Activated T-cell treated with anti-CD3 and anti-CD28 coated beads, Interleukin-2, amount 50 U/mL, for 24 hours (primary cell): ENCODE data around the gene SEPHS1.
A peak's percentile ranks its signal among the peaks of the same experiment; 100 is the strongest.

ENCODE experiments used
- DNase-seq: peaks from one replicate; pipeline ENCODE4 v3.0.0-alpha.2; 2020
- H3K27ac Mint-ChIP-seq: 2 replicates; pipeline ENCODE4 v1.8.0; 2020; ENCODE audit warnings: mild to moderate bottlenecking, mixed read lengths
- H3K27me3 Mint-ChIP-seq: 2 replicates; pipeline ENCODE4 v1.8.0; 2020; ENCODE audit warnings: mixed read lengths
- H3K36me3 Mint-ChIP-seq: 2 replicates; pipeline ENCODE4 v1.8.0; 2020; ENCODE audit warnings: low read depth, mixed read lengths
- H3K4me1 Mint-ChIP-seq: 2 replicates; pipeline ENCODE4 v1.8.0; 2020; ENCODE audit warnings: low read depth, mixed read lengths
- H3K4me3 Mint-ChIP-seq: 2 replicates; pipeline ENCODE4 v1.8.0; 2020; ENCODE audit warnings: mild to moderate bottlenecking, moderate library complexity, mixed read lengths
- H3K9me3 Mint-ChIP-seq: 2 replicates; pipeline ENCODE4 v1.8.0; 2020; ENCODE audit warnings: mixed read lengths

Gene SEPHS1

GRCh38 chr10:13376297-13376696 is 28.2 kb upstream of the SEPHS1 start:
- Mint-ChIP-seq H3K27me3 (peaks cover 25% of the 10 kb centered on the region), H3K4me3 (no peak overlapping the region), H3K36me3 (no peaks in the 10 kb centered on the region), H3K27ac (no peak overlapping the region), H3K9me3 (no peaks in the 10 kb centered on the region), H3K4me1 (no peaks in the 10 kb centered on the region)
- no peak for DNase-seq

GRCh38 chr10:13375791-13376190 is 27.7 kb upstream of the SEPHS1 start:
- H3K9me3 Mint-ChIP-seq, result no peaks in the 10 kb centered on the region
- no peaks in the 10 kb centered on the region for H3K36me3 Mint-ChIP-seq
- H3K27ac Mint-ChIP-seq, result no peak overlapping the region
- DNase-seq, result no peak
- no peaks in the 10 kb centered on the region for H3K4me1 Mint-ChIP-seq
- peaks cover 21% of the 10 kb centered on the region for H3K27me3 Mint-ChIP-seq
- no peak overlapping the region for H3K4me3 Mint-ChIP-seq

GRCh38 chr10:13373644-13374043 is 25.6 kb upstream of the SEPHS1 start:
- Mint-ChIP-seq H3K27ac (no peak overlapping the region), H3K27me3 (peaks cover 6% of the 10 kb centered on the region), H3K9me3 (no peaks in the 10 kb centered on the region), H3K4me1 (no peaks in the 10 kb centered on the region), H3K4me3 (no peak overlapping the region), H3K36me3 (no peaks in the 10 kb centered on the region)
- no peak for DNase-seq

- Mint-ChIP-seq H3K27ac (no peak overlapping the region), H3K36me3 (no peaks in the 10 kb centered on the region), H3K4me1 (no peaks in the 10 kb centered on the region), H3K9me3 (no peaks in the 10 kb centered on the region), H3K27me3 (no peaks in the 10 kb centered on the region), H3K4me3 (no peak overlapping the region)
- no peak for DNase-seq
Measured at GRCh38 chr10:13372524-13372923, 24.4 kb upstream of the SEPHS1 start.

- no peaks in the 10 kb centered on the region for H3K9me3 Mint-ChIP-seq
- DNase-seq, result peak; percentile 58
- no peaks in the 10 kb centered on the region for H3K36me3 Mint-ChIP-seq
- no peaks in the 10 kb centered on the region for H3K4me1 Mint-ChIP-seq
- no peak overlapping the region for H3K4me3 Mint-ChIP-seq
- H3K27ac Mint-ChIP-seq, result no peak overlapping the region
- peaks cover 1% of the 10 kb centered on the region for H3K27me3 Mint-ChIP-seq
Measured at GRCh38 chr10:13371897-13372470, 23.9 kb upstream of the SEPHS1 start.

- no peak for DNase-seq
- no peaks in the 10 kb centered on the region for H3K4me1 Mint-ChIP-seq
- H3K36me3 Mint-ChIP-seq, result no peaks in the 10 kb centered on the region
- peaks cover 3% of the 10 kb centered on the region for H3K27me3 Mint-ChIP-seq
- H3K4me3 Mint-ChIP-seq, result no peak overlapping the region
- H3K9me3 Mint-ChIP-seq, result no peaks in the 10 kb centered on the region
- no peak overlapping the region for H3K27ac Mint-ChIP-seq
Measured at GRCh38 chr10:13366891-13367290, 18.8 kb upstream of the SEPHS1 start.

- H3K27ac Mint-ChIP-seq, result no peak overlapping the region
- H3K4me1 Mint-ChIP-seq, result no peaks in the 10 kb centered on the region
- H3K4me3 Mint-ChIP-seq, result no peak overlapping the region
- H3K9me3 Mint-ChIP-seq, result no peaks in the 10 kb centered on the region
- no peak for DNase-seq
- peaks cover 3% of the 10 kb centered on the region for H3K27me3 Mint-ChIP-seq
- no peaks in the 10 kb centered on the region for H3K36me3 Mint-ChIP-seq
Measured at GRCh38 chr10:13365831-13366230, 17.7 kb upstream of the SEPHS1 start.

GRCh38 chr10:13365243-13365642 is 17.1 kb upstream of the SEPHS1 start:
- DNase-seq, result no peak
- no peaks in the 10 kb centered on the region for H3K4me1 Mint-ChIP-seq
- H3K27ac Mint-ChIP-seq, result no peak overlapping the region
- H3K9me3 Mint-ChIP-seq, result no peaks in the 10 kb centered on the region
- H3K27me3 Mint-ChIP-seq, result peaks cover 3% of the 10 kb centered on the region
- no peak overlapping the region for H3K4me3 Mint-ChIP-seq
- no peaks in the 10 kb centered on the region for H3K36me3 Mint-ChIP-seq

GRCh38 chr10:13360587-13360986 is 12.5 kb upstream of the SEPHS1 start:
- H3K27ac Mint-ChIP-seq, result no peak overlapping the region
- no peaks in the 10 kb centered on the region for H3K36me3 Mint-ChIP-seq
- no peaks in the 10 kb centered on the region for H3K4me1 Mint-ChIP-seq
- H3K9me3 Mint-ChIP-seq, result no peaks in the 10 kb centered on the region
- no peaks in the 10 kb centered on the region for H3K27me3 Mint-ChIP-seq
- no peak for DNase-seq
- no peak overlapping the region for H3K4me3 Mint-ChIP-seq

GRCh38 chr10:13356392-13356791 is 8.3 kb upstream of the SEPHS1 start:
- no peak for DNase-seq
- peaks cover 11% of the 10 kb centered on the region for H3K4me1 Mint-ChIP-seq
- H3K27me3 Mint-ChIP-seq, result no peaks in the 10 kb centered on the region
- no peaks in the 10 kb centered on the region for H3K9me3 Mint-ChIP-seq
- no peaks in the 10 kb centered on the region for H3K36me3 Mint-ChIP-seq
- no peak overlapping the region for H3K4me3 Mint-ChIP-seq
- no peak overlapping the region for H3K27ac Mint-ChIP-seq

- Mint-ChIP-seq H3K9me3 (no peaks in the 10 kb centered on the region), H3K36me3 (no peaks in the 10 kb centered on the region), H3K4me1 (peaks cover 25% of the 10 kb centered on the region), H3K4me3 (no peak overlapping the region), H3K27me3 (no peaks in the 10 kb centered on the region), H3K27ac (no peak overlapping the region)
- no peak for DNase-seq
Measured at GRCh38 chr10:13354783-13355182, 6.7 kb upstream of the SEPHS1 start.

- H3K27me3 Mint-ChIP-seq, result no peaks in the 10 kb centered on the region
- DNase-seq, result no peak
- H3K9me3 Mint-ChIP-seq, result no peaks in the 10 kb centered on the region
- H3K36me3 Mint-ChIP-seq, result peaks cover 6% of the 10 kb centered on the region
- H3K4me3 Mint-ChIP-seq, result no peak overlapping the region
- peak overlapping the region; percentile 45 for H3K27ac Mint-ChIP-seq
- peaks cover 34% of the 10 kb centered on the region for H3K4me1 Mint-ChIP-seq
Measured at GRCh38 chr10:13352519-13352918, 4.4 kb upstream of the SEPHS1 start.

- peaks cover 37% of the 10 kb centered on the region for H3K4me1 Mint-ChIP-seq
- DNase-seq, result no peak
- peak overlapping the region; percentile 30 for H3K27ac Mint-ChIP-seq
- no peak overlapping the region for H3K4me3 Mint-ChIP-seq
- peaks cover 10% of the 10 kb centered on the region for H3K36me3 Mint-ChIP-seq
- no peaks in the 10 kb centered on the region for H3K27me3 Mint-ChIP-seq
- no peaks in the 10 kb centered on the region for H3K9me3 Mint-ChIP-seq
Measured at GRCh38 chr10:13351340-13351915, 3.3 kb upstream of the SEPHS1 start.

- Mint-ChIP-seq H3K4me1 (peaks cover 54% of the 10 kb centered on the region), H3K9me3 (no peaks in the 10 kb centered on the region), H3K27me3 (no peaks in the 10 kb centered on the region), H3K4me3 (peak overlapping the region; percentile 90), H3K27ac (peak overlapping the region; percentile 82), H3K36me3 (peaks cover 25% of the 10 kb centered on the region)
- DNase-seq, result peak; percentile 46
Measured at GRCh38 chr10:13349463-13350274, 1.6 kb upstream of the SEPHS1 start.

GRCh38 chr10:13347500-13348156 is 465 bp downstream of the SEPHS1 start:
- Mint-ChIP-seq H3K27ac (no peak overlapping the region), H3K4me3 (peak overlapping the region; percentile 48), H3K36me3 (peaks cover 42% of the 10 kb centered on the region), H3K4me1 (peaks cover 65% of the 10 kb centered on the region), H3K27me3 (no peaks in the 10 kb centered on the region), H3K9me3 (no peaks in the 10 kb centered on the region)
- peak; percentile 87 for DNase-seq
